Ishikawa (cell line): ENCODE results near the gene SUCLG1.

Experiments
- CEBPB ChIP-seq: IDR thresholded peaks from 2 replicates; pipeline ENCODE4 v1.6.1; 2012
- CREB1 ChIP-seq: IDR thresholded peaks from 2 replicates; pipeline ENCODE4 v1.6.1; 2012; ENCODE audit warnings: low read depth
- EGR1 ChIP-seq: IDR thresholded peaks from 2 replicates; pipeline ENCODE4 v1.6.1; 2012
- EP300 ChIP-seq: IDR thresholded peaks from 2 replicates; pipeline ENCODE4 v1.6.1; 2012; ENCODE audit warnings: borderline replicate concordance
- FOXM1 ChIP-seq: IDR thresholded peaks from 2 replicates; pipeline ENCODE4 v1.6.1; 2012; ENCODE audit warnings: low read depth, borderline replicate concordance
- NFIC ChIP-seq: IDR thresholded peaks from 2 replicates; pipeline ENCODE4 v1.6.1; 2012
- RAD21 ChIP-seq: IDR thresholded peaks from 2 replicates; pipeline ENCODE4 v1.6.1; 2012; ENCODE audit warnings: low read depth
- TAF1 ChIP-seq: IDR thresholded peaks from 2 replicates; pipeline ENCODE4 v1.6.1; 2012; ENCODE audit warnings: low read depth, mild to moderate bottlenecking
- TCF12 ChIP-seq: IDR thresholded peaks from 2 replicates; pipeline ENCODE4 v1.6.1; 2012; ENCODE audit warnings: low read depth
- TEAD4 ChIP-seq: IDR thresholded peaks from 2 replicates; pipeline ENCODE4 v1.6.1; 2012
- YY1 ChIP-seq: IDR thresholded peaks from 2 replicates; pipeline ENCODE4 v1.6.1; 2012; ENCODE audit warnings: low read depth
- ZBTB7A ChIP-seq: IDR thresholded peaks from 2 replicates; pipeline ENCODE4 v1.6.1; 2012; ENCODE audit warnings: low read depth
- TF ChIP-seq, protein P1 (sequence below): IDR thresholded peaks from 2 replicates; pipeline ENCODE4 v1.6.1; 2012
- TF ChIP-seq, protein P2 (sequence below): IDR thresholded peaks from 2 replicates; pipeline ENCODE4 v1.6.1; 2012; ENCODE audit warnings: low read depth, mild to moderate bottlenecking
- TF ChIP-seq, protein P3 (sequence below): IDR thresholded peaks from 2 replicates; pipeline ENCODE4 v1.6.1; 2012

SUCLG1 gene

DNA sequence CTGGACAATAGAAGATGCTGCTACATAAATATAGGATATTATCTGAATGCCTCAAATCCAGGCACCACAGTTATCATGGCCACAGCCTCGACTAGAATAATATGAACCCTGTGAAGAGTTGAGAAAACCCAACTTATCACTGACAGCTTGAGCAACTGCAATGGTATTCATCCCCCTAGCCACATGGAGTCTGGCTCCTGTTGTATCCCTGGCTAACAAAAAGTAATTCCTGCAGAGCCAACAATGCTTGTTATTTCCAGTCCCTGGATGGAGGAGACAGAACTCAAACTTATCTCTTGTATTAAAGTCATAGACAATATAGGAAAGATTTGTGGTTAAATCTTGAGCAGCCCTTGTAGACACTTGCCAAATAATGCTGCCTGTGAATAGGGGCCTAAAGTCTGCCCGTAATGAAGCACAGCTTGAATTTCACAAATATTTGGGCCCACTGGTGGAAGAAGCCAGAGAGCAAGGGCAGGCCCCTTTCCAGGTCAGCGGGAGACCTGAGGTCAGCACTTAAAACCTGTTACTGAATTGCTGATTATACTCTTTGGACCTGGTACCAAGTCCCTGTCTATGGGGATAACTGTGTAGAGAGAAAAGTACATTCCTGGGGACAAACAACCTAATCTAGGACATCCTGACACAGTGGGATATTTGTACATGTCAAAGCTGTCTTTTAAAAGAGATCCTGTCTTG is 28.4 kb upstream of the SUCLG1 start:
- no peak for TF ChIP-seq TCF12
- TF ChIP-seq EP300 = no peak

DNA sequence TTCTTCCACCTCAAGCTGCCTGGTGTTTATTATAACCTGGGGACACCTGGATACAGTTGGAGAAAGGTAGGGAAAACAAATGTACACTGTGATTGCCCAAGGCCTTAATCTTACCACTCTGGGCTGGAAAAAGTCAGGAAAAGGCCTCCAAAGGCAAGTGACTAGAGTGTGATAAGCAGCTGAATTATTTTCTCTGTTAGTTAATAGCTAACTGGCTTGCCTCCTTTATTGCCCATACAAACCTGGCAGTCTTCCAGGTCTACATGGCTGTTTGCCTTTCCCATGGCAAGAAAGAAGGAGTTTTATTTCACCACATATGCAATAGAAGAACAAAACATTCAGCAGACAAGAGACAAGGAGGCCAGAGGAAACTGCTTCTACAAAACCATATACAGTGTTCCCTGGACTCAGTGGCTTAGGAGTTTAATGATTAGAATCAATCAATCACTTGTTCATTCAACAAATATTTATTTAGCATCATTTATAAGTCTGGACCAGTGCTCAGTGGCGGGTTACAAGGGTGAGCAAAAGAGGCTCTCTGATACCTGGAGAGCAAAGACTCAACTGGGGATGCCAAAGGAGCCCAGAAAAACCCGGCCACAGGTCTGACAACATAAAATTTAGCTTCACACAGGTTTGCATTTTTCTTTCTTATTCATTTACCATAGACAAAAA is 27.5 kb upstream of the SUCLG1 start:
- TF ChIP-seq ZBTB7A (no peak), NFIC (no peak), FOXM1 (no peak), YY1 (no peak), CREB1 (no peak), EGR1 (no peak), TCF12 (no peak), TAF1 (no peak), TEAD4 (no peak)
- TF ChIP-seq, protein P1, sequence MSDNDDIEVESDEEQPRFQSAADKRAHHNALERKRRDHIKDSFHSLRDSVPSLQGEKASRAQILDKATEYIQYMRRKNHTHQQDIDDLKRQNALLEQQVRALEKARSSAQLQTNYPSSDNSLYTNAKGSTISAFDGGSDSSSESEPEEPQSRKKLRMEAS = no peak
- TF ChIP-seq, protein P2, sequence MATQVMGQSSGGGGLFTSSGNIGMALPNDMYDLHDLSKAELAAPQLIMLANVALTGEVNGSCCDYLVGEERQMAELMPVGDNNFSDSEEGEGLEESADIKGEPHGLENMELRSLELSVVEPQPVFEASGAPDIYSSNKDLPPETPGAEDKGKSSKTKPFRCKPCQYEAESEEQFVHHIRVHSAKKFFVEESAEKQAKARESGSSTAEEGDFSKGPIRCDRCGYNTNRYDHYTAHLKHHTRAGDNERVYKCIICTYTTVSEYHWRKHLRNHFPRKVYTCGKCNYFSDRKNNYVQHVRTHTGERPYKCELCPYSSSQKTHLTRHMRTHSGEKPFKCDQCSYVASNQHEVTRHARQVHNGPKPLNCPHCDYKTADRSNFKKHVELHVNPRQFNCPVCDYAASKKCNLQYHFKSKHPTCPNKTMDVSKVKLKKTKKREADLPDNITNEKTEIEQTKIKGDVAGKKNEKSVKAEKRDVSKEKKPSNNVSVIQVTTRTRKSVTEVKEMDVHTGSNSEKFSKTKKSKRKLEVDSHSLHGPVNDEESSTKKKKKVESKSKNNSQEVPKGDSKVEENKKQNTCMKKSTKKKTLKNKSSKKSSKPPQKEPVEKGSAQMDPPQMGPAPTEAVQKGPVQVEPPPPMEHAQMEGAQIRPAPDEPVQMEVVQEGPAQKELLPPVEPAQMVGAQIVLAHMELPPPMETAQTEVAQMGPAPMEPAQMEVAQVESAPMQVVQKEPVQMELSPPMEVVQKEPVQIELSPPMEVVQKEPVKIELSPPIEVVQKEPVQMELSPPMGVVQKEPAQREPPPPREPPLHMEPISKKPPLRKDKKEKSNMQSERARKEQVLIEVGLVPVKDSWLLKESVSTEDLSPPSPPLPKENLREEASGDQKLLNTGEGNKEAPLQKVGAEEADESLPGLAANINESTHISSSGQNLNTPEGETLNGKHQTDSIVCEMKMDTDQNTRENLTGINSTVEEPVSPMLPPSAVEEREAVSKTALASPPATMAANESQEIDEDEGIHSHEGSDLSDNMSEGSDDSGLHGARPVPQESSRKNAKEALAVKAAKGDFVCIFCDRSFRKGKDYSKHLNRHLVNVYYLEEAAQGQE = no peak

DNA sequence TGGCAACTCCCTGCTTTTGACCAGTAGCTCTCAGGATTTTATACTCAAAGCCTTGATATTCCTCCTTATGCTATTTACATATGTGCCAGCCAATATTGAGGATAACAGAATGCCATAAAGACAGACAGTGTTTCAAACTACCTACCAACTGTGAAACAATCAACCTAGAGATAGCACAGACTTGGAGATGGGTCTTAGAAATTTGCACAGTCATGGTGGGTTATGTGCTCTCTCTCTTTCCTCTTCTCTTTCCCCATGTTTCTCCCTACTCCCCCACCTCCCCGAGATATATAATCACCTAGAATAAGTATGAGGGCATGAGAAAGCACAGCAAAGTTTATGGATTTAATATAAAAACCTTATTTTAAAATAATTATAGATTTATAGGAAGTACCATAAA is 24.2 kb upstream of the SUCLG1 start:
- TF ChIP-seq CREB1 = no peak

DNA sequence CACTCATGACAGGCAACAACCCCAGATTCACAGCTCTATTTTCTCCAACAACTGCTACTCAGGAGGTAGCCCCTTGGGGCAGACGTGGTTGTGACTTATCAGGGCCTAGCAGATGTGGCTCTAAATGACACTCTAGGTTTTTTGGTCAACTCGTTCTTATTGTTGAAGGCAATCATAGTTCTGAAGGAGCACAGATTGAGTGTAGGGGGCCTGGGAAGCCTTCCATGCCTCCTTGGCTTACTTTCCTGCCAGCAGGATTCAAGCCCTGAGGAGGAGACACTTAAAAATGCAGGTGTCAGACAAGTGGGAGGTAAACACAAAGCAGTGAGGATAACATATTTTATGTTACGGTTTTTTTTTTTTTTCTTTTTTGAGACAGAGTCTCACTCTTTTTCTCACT is 23.5 kb upstream of the SUCLG1 start:
- no peak for TF ChIP-seq CREB1
- TF ChIP-seq FOXM1 = no peak
- TF ChIP-seq, protein P3, sequence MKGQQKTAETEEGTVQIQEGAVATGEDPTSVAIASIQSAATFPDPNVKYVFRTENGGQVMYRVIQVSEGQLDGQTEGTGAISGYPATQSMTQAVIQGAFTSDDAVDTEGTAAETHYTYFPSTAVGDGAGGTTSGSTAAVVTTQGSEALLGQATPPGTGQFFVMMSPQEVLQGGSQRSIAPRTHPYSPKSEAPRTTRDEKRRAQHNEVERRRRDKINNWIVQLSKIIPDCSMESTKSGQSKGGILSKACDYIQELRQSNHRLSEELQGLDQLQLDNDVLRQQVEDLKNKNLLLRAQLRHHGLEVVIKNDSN = no peak
- TF ChIP-seq EP300 = no peak
- TF ChIP-seq ZBTB7A = no peak
- no peak for TF ChIP-seq YY1
- TF ChIP-seq, protein P2 = no peak
- TF ChIP-seq, protein P1 = no peak
- TF ChIP-seq TCF12 = no peak
- TF ChIP-seq TAF1 = no peak

DNA sequence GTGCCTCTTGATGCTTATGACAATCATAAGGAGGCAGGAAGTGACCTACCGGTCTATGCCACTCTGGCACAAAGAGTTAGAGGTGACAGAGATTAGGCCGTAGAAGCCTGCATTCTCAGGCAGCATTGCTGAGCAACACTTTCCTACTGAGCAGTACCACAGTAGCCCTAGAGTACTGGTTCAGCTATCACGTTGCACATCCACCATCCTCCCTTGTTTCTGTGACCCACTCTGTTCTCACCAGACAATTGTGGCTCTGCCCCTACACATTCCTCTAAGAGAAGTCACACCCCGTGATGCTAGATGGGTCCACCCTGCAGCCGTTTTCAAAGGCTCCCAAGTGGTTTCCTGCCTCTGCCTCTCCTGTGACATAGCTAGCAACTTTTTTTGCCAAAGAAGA is 22.6 kb upstream of the SUCLG1 start:
- TF ChIP-seq EP300 (no peak), TEAD4 (no peak), EGR1 (no peak), RAD21 (no peak), CREB1 (no peak), TAF1 (no peak), NFIC (no peak), CEBPB (no peak), FOXM1 (no peak), YY1 (no peak), TCF12 (no peak), ZBTB7A (no peak)
- TF ChIP-seq, protein P1 = no peak
- TF ChIP-seq, protein P3 = no peak
- TF ChIP-seq, protein P2 = no peak
